Caco-2 (cell line): ENCODE results near the gene SLC17A5. TPM values are rescaled to one million over a fixed set of nuclear protein-coding genes. Genes with fewer than 3 reads are reported as not detected.

Source experiments
- BruUV-seq: library from RNA; stranded (reverse); fragments of 400-500 nt; replicated peaks from 2 replicates; lab custom pipeline; 2021; lab: Mats Ljungman, UMichigan
- CTCF ChIA-PET: fragments of 300-600 bp; sonication (Branson Sonifier 250); formaldehyde crosslinking; loops from one replicate; lab custom pipeline; 2022; ENCODE audit warnings: antibody characterized with exemption; lab: Charles Lee
- POLR2A ChIA-PET: fragments of 300-600 bp; sonication (Branson Sonifier 250); formaldehyde crosslinking; loops from one replicate; lab custom pipeline; 2022; ENCODE audit warnings: antibody characterized with exemption; lab: Charles Lee
- DNase-seq, 2 experiments: peaks; one replicate each; pipeline versions ENCODE4 v3.0.0 to v3.0.0-alpha.2; 2020 to 2022
- H3K27me3 ChIP-seq: replicated peaks from 2 replicates; pipeline ENCODE4 v1.6.0; 2011; ENCODE audit warnings: low read length; ENCODE audit not compliant: control insufficient read depth, insufficient read depth
- H3K36me3 ChIP-seq: 2 replicates; pipeline ENCODE4 v1.5.1; 2011; ENCODE audit warnings: low read length; ENCODE audit not compliant: control insufficient read depth, insufficient read depth
- H3K4me1 ChIP-seq: fragments of 250-450 bp; sonication (Bioruptor Pico); 2 replicates; pipeline ENCODE4 v1.5.1; 2020; ENCODE audit warnings: mild to moderate bottlenecking
- H3K4me3 ChIP-seq: 2 replicates; pipeline ENCODE4 v1.5.1; 2011; ENCODE audit warnings: low read depth, mild to moderate bottlenecking, control low read depth, low read length
- H3K9me3 ChIP-seq: fragments of 250-450 bp; sonication (Bioruptor Pico); 2 replicates; pipeline ENCODE4 v1.5.1; 2020; ENCODE audit warnings: mild to moderate bottlenecking, moderate library complexity
- H3K27ac Mint-ChIP-seq: one replicate; pipeline ENCODE4 v1.8.0; 2022; ENCODE audit warnings: mixed read lengths; ENCODE audit not compliant: unreplicated experiment
- H3K27me3 Mint-ChIP-seq: one replicate; pipeline ENCODE4 v1.8.0; 2022; ENCODE audit warnings: mixed read lengths; ENCODE audit not compliant: insufficient read depth, unreplicated experiment
- H3K36me3 Mint-ChIP-seq: one replicate; pipeline ENCODE4 v1.8.0; 2022; ENCODE audit warnings: mild to moderate bottlenecking, mixed read lengths; ENCODE audit not compliant: insufficient read depth, unreplicated experiment
- H3K4me1 Mint-ChIP-seq: one replicate; pipeline ENCODE4 v1.8.0; 2022; ENCODE audit warnings: low read depth, mixed read lengths; ENCODE audit not compliant: unreplicated experiment
- H3K4me3 Mint-ChIP-seq: one replicate; pipeline ENCODE4 v1.8.0; 2022; ENCODE audit warnings: mild to moderate bottlenecking, moderate library complexity, mixed read lengths; ENCODE audit not compliant: unreplicated experiment
- H3K9me3 Mint-ChIP-seq: one replicate; pipeline ENCODE4 v1.8.0; 2022; ENCODE audit warnings: mixed read lengths; ENCODE audit not compliant: unreplicated experiment
- CTCF ChIP-seq, 2 experiments: fragments of 200-600 bp in 1 of 2; IDR thresholded peaks; 1 replicate in 1 of 2; 2 replicates in 1 of 2; pipeline versions ENCODE4 v1.5.1 to v1.8.0; 2011 to 2022; ENCODE audit warnings: antibody characterized with exemption in 1 of 2, control low read depth in 1 of 2, inconsistent platforms in 1 of 2, low read depth in 1 of 2, low read length in 1 of 2, mild to moderate bottlenecking in 1 of 2, moderate library complexity in 1 of 2; ENCODE audit not compliant: insufficient read depth in 1 of 2, severe bottlenecking in 1 of 2, unreplicated experiment in 1 of 2
- intact Hi-C: fragments of 100-400 bp; cut with micrococcal nuclease; formaldehyde crosslinking; loops from one replicate; pipeline ENCODE4 v1.10.0; 2022; ENCODE audit not compliant: unreplicated experiment
- total RNA-seq: library from RNA; stranded (reverse); gene quantifications from 2 replicates; pipeline ENCODE4 v1.2.3, GENCODE V29; 2022

Gene SLC17A5
- total RNA-seq, 1 experiment from 2014 or later: 13.0 TPM

GRCh38 chr6:73604461-73604860 is 49.3 kb downstream of the SLC17A5 start:
- no peaks in the 10 kb centered on the region for H3K36me3 ChIP-seq
- no peaks in the 10 kb centered on the region for H3K27me3 Mint-ChIP-seq
- no peak for TF ChIP-seq CTCF (IDR thresholded peaks at IDR 0.05; ENCODE audit: insufficient read depth in 1 of 2, low read depth in 1 of 2, low read length in 1 of 2, severe bottlenecking in 1 of 2, unreplicated experiment in 1 of 2)
- ChIA-PET POLR2A (no interaction called here), CTCF (no interaction called here)
- no peak overlapping the region for H3K4me3 ChIP-seq
- H3K27ac Mint-ChIP-seq: no peak overlapping the region
- DNase-seq: no peak
- no peaks in the 10 kb centered on the region for H3K27me3 ChIP-seq
- H3K4me3 Mint-ChIP-seq: no peak overlapping the region
- no peaks in the 10 kb centered on the region for H3K4me1 Mint-ChIP-seq
- H3K9me3 Mint-ChIP-seq: no peaks in the 10 kb centered on the region
- no peaks in the 10 kb centered on the region for H3K9me3 ChIP-seq
- H3K4me1 ChIP-seq: no peaks in the 10 kb centered on the region
- BruUV-seq: no TSS peak
- H3K36me3 Mint-ChIP-seq: peaks cover 9% of the 10 kb centered on the region
- intact Hi-C loops: loop anchor here (1.0 kb wide), 1 partner anchor 133 kb away; no protein-coding TSS in a partner anchor

- no peak overlapping the region for H3K27ac Mint-ChIP-seq
These were observed 49.8 kb downstream of the SLC17A5 start for GRCh38 chr6:73604020-73604419.

GRCh38 chr6:73586416-73586974 is 67.3 kb downstream of the SLC17A5 start:
- no peak for DNase-seq
- no peaks in the 10 kb centered on the region; the same call in 1 of the 2 replicates for H3K9me3 ChIP-seq
- no peak for TF ChIP-seq CTCF (IDR thresholded peaks at IDR 0.05; ENCODE audit: insufficient read depth in 1 of 2, low read depth in 1 of 2, low read length in 1 of 2, severe bottlenecking in 1 of 2, unreplicated experiment in 1 of 2)
- H3K27ac Mint-ChIP-seq: peak overlapping the region; percentile 95
- H3K27me3 Mint-ChIP-seq: no peaks in the 10 kb centered on the region
- no peaks in the 10 kb centered on the region for H3K27me3 ChIP-seq
- ChIA-PET POLR2A (interaction anchor here (0.7 to 2.3 kb wide), 2 partner anchors 66 to 277 kb away, joined by 3 to 18 read pairs; partner anchors contain the start of gene EEF1A1), CTCF (interaction anchor here (0.6 kb wide), 1 partner anchor 25 kb away, joined by 3 read pairs; no protein-coding TSS in a partner anchor)
- peaks cover 10% of the 10 kb centered on the region; the same call in 1 of the 2 replicates for H3K4me1 ChIP-seq
- BruUV-seq: TSS peak; percentile 73
- no peaks in the 10 kb centered on the region for H3K36me3 ChIP-seq
- peaks cover 20% of the 10 kb centered on the region for H3K4me1 Mint-ChIP-seq
- peaks cover 13% of the 10 kb centered on the region for H3K36me3 Mint-ChIP-seq
- H3K4me3 ChIP-seq: no peak overlapping the region
- no peaks in the 10 kb centered on the region for H3K9me3 Mint-ChIP-seq
- intact Hi-C loops: no loop called here
- H3K4me3 Mint-ChIP-seq: peak overlapping the region; percentile 60

More at GRCh38 chr6:73604020-73604419, 49.8 kb downstream of the SLC17A5 start:
- no peaks in the 10 kb centered on the region for H3K27me3 ChIP-seq
- H3K9me3 ChIP-seq: no peaks in the 10 kb centered on the region
- Mint-ChIP-seq H3K4me1 (no peaks in the 10 kb centered on the region), H3K27me3 (no peaks in the 10 kb centered on the region), H3K36me3 (peaks cover 9% of the 10 kb centered on the region), H3K9me3 (no peaks in the 10 kb centered on the region), H3K4me3 (no peak overlapping the region)
- no peaks in the 10 kb centered on the region for H3K36me3 ChIP-seq
- TF ChIP-seq CTCF (IDR thresholded peaks at IDR 0.05; ENCODE audit: insufficient read depth in 1 of 2, low read depth in 1 of 2, low read length in 1 of 2, severe bottlenecking in 1 of 2, unreplicated experiment in 1 of 2): no peak
- ChIA-PET CTCF (no interaction called here), POLR2A (no interaction called here)
- no TSS peak for BruUV-seq
- no peaks in the 10 kb centered on the region for H3K4me1 ChIP-seq
- no peak for DNase-seq
- H3K4me3 ChIP-seq: no peak overlapping the region
- intact Hi-C loops: loop anchor here (1.0 kb wide), 1 partner anchor 133 kb away; no protein-coding TSS in a partner anchor
